GM18526 (cell line): Measurements from ENCODE around the gene OR8B4.

Source experiments
- POLR2A ChIP-seq: IDR thresholded peaks from 3 replicates; pipeline ENCODE4 v1.6.1; 2011; ENCODE audit not compliant: insufficient read length; ENCODE audit errors: extremely low read depth

OR8B4 gene

GRCh38 chr11:124424384-124424921 lies at the start of gene OR8B4:
TSS of gene OR8B4 (minus strand) at chr11:124424871. CDS start at chr11:124424871, 0 bp downstream.
- no peak for TF ChIP-seq POLR2A

GRCh38 chr11:124474079-124474478 lies 49.4 kb upstream of the OR8B4 start:
- TF ChIP-seq POLR2A, result no peak

GRCh38 chr11:124473476-124473875 lies 48.8 kb upstream of the OR8B4 start:
- no peak for TF ChIP-seq POLR2A

GRCh38 chr11:124470561-124471227 lies 46.0 kb upstream of the OR8B4 start:
- TF ChIP-seq POLR2A, result no peak

- no peak for TF ChIP-seq POLR2A
These were observed 42.8 kb upstream of the OR8B4 start for GRCh38 chr11:124467381-124467927.

GRCh38 chr11:124465368-124465767 lies 40.7 kb upstream of the OR8B4 start:
- no peak for TF ChIP-seq POLR2A

- no peak for TF ChIP-seq POLR2A
These were observed 39.3 kb upstream of the OR8B4 start for GRCh38 chr11:124463990-124464389.

- no peak for TF ChIP-seq POLR2A
These were observed 38.7 kb upstream of the OR8B4 start for GRCh38 chr11:124463324-124463723.

GRCh38 chr11:124460459-124460858 lies 35.8 kb upstream of the OR8B4 start:
- TF ChIP-seq POLR2A, result no peak

- no peak for TF ChIP-seq POLR2A
These were observed 29.9 kb upstream of the OR8B4 start for GRCh38 chr11:124454552-124454951.

- TF ChIP-seq POLR2A, result no peak
These were observed 22.2 kb upstream of the OR8B4 start for GRCh38 chr11:124446916-124447315.

GRCh38 chr11:124445646-124446150 lies 21.0 kb upstream of the OR8B4 start, which contains the start of gene OR8B8:
TSS of gene OR8B8 (minus strand) at chr11:124445696. CDS start at chr11:124441085, 4,611 bp downstream.
- no peak for TF ChIP-seq POLR2A

- TF ChIP-seq POLR2A, result no peak
These were observed 18.2 kb upstream of the OR8B4 start for GRCh38 chr11:124442847-124443246.

GRCh38 chr11:124442442-124442841 lies 17.8 kb upstream of the OR8B4 start:
- no peak for TF ChIP-seq POLR2A

- no peak for TF ChIP-seq POLR2A
These were observed 16.8 kb upstream of the OR8B4 start for GRCh38 chr11:124441519-124441918.

- no peak for TF ChIP-seq POLR2A
These were observed 16.4 kb upstream of the OR8B4 start for GRCh38 chr11:124441081-124441480.
